ENCODE data around the gene GARS1.

Gene GARS1

DNA sequence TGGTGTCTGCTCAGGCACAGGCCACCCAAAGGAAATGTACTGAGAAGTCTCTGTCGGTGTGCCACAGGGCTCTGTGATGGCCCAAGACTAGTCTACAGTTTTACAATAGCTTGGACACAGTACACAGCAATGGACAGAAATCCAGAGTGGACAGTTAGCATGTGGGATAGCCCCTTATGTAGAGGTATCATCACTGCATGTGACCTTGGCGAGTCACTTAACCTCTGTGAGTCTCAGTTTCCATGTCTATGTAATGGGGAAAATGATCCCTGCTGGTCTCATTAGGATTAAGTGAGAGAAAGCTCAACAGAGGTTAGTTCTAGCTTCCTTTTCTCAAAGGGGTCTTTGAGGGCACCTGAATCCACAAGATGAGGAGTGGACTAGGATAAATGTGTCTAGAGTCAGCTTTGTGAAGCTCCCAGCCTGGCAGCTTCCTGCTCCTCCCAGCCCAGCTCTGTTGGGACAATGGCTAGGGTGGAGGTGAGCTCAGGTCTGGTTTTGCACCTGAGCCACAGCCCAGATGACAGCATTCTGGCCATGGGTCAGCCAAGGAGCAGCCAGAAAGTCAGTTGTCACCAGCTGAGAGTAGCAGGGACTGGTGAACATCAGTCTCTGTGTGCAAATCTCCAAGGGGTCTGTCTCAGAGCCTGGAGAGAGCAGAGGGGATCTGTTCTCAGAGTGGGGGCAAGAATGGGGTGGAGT lies 69.7 kb downstream of the GARS1 start:
- Histone ChIP-seq H3K27me3 (no peaks in the 10 kb centered on the region), H3K36me3 (no peaks in the 10 kb centered on the region), H3K9me3 (no peaks in the 10 kb centered on the region), H3K4me3 (no peak overlapping the region), H3K4me1 (no peaks in the 10 kb centered on the region), H3K27ac (no peak overlapping the region)
- intact Hi-C loops (cut with DNase I; ENCODE audit: low total_unique reads) = no loop called here
- TF ChIP-seq, protein P1, sequence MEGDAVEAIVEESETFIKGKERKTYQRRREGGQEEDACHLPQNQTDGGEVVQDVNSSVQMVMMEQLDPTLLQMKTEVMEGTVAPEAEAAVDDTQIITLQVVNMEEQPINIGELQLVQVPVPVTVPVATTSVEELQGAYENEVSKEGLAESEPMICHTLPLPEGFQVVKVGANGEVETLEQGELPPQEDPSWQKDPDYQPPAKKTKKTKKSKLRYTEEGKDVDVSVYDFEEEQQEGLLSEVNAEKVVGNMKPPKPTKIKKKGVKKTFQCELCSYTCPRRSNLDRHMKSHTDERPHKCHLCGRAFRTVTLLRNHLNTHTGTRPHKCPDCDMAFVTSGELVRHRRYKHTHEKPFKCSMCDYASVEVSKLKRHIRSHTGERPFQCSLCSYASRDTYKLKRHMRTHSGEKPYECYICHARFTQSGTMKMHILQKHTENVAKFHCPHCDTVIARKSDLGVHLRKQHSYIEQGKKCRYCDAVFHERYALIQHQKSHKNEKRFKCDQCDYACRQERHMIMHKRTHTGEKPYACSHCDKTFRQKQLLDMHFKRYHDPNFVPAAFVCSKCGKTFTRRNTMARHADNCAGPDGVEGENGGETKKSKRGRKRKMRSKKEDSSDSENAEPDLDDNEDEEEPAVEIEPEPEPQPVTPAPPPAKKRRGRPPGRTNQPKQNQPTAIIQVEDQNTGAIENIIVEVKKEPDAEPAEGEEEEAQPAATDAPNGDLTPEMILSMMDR (IDR thresholded peaks at IDR 0.05) = no peak
- no peak for DNase-seq

DNA sequence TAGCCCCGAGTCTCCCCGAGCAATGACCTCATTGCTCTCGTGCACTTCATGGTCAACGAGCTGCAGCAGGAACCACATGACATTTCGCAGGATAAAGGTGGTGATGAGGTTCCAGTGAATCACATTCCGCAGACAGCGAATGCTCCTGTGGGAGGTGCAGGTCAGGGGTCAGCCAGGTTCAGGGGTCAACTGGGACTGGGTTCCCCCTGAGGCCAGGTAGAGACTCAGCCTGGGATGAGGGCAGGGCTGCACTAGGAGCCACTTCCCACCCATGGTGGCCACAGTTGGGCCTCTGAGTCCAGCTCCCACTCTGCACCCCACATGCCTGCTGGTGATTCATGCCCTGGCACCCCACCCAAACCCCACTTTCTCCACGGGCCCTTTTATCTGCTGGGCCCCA lies 70.4 kb downstream of the GARS1 start:
- no peak overlapping the region for H3K27ac ChIP-seq
- no peak for DNase-seq

DNA sequence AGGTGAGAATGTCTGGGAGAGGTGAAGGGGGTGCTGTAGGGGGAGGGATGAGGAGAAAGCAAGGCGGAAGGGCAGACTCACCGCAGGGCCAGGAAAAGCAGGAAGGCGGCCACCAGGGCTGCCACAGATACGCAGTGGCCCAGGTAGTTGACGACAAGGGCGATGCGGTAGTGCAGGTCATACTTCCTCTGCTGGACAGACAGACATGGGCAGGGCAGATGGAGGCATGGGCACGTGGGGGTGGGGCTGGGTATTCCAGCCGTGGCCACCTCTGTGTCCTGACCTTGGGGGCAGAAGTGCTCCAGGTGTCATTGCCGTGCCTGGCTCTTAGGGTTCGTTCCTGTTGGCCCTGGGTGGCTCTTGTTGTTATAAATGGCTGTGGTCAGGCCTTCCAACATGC lies 70.8 kb downstream of the GARS1 start:
- TF ChIP-seq, protein P1 (IDR thresholded peaks at IDR 0.05) = no peak
- intact Hi-C loops (cut with DNase I; ENCODE audit: low total_unique reads) = no loop called here
- H3K4me3 ChIP-seq = no peak overlapping the region
- no peaks in the 10 kb centered on the region for H3K4me1 ChIP-seq
- no peak overlapping the region for H3K27ac ChIP-seq
- H3K9me3 ChIP-seq = no peaks in the 10 kb centered on the region
- peaks cover 0 to 1% of the 10 kb centered on the region in 2 donors for H3K27me3 ChIP-seq
- DNase-seq = no peak
- no peaks in the 10 kb centered on the region for H3K36me3 ChIP-seq

More for the DNA sequence above, 70.4 kb downstream of the GARS1 start:
- Histone ChIP-seq H3K27me3 (no peaks in the 10 kb centered on the region), H3K4me1 (no peaks in the 10 kb centered on the region), H3K4me3 (no peak overlapping the region), H3K36me3 (no peaks in the 10 kb centered on the region), H3K9me3 (no peaks in the 10 kb centered on the region)
- TF ChIP-seq, protein P1 (IDR thresholded peaks at IDR 0.05) = no peak
- intact Hi-C loops (cut with DNase I; ENCODE audit: low total_unique reads) = no loop called here

DNA sequence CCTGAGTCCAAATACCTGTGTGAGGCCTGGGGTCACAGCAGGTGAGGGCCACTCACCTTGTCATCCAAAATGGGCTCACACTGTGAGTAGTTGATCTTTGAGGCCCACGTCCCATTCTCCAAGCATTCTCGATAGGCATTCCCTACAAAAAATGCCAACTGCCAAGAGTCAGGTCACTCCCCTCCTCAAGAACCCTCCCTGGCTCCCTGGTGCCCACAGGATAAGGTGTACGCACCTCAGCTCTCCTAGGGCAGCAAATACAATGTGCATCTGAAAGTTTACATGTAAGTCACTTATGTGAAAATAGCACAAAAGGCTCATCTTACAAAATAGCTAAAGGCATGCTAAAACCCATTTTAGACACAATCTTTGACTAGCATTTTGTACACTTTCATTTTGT lies 72.5 kb downstream of the GARS1 start:
- intact Hi-C loops (cut with DNase I; ENCODE audit: low total_unique reads) = no loop called here
- no peak for DNase-seq
- Histone ChIP-seq H3K4me1 (no peaks in the 10 kb centered on the region), H3K27me3 (peaks cover 0 to 4% of the 10 kb centered on the region in 2 donors), H3K9me3 (no peaks in the 10 kb centered on the region), H3K4me3 (no peak overlapping the region), H3K36me3 (no peaks in the 10 kb centered on the region), H3K27ac (no peak overlapping the region)
- TF ChIP-seq, protein P1 (IDR thresholded peaks at IDR 0.05) = no peak

DNA sequence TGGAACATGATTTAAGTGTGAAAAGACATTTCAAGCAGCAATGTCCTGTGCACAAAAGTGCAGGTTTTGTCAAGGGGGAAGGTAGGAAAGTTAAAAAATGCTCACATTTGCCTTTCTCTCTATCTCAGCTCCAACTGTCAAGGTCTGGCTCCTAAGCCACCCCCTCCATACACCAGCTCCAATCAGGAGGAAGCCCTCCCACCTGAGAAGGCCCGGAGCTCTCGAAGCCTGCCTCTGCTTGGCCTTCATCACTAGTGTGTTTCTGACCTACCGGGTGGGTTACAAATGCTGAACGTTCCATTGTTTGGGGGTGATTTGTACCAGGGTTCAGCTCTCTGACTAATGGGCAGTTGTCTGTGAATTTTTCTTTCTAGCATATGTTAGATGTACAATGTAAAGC lies 73.4 kb downstream of the GARS1 start:
- TF ChIP-seq, protein P1 (IDR thresholded peaks at IDR 0.05) = no peak
- no peaks in the 10 kb centered on the region for H3K36me3 ChIP-seq
- H3K4me1 ChIP-seq = no peaks in the 10 kb centered on the region
- H3K9me3 ChIP-seq = no peaks in the 10 kb centered on the region
- peaks cover 0 to 4% of the 10 kb centered on the region in 2 donors for H3K27me3 ChIP-seq
- H3K4me3 ChIP-seq = no peak overlapping the region
- intact Hi-C loops (cut with DNase I; ENCODE audit: low total_unique reads) = no loop called here
- no peak overlapping the region for H3K27ac ChIP-seq
- DNase-seq = no peak

All from tibial artery (tissue), 4 donors.